Hepatocyte (in vitro differentiated cells): ENCODE data around the gene OBP2A.

ENCODE experiments used
- CTCF ChIP-seq: fragments of 200-600 bp; sonication (generic); IDR thresholded peaks from 2 replicates; pipeline ENCODE4 v1.5.1; 2016; ENCODE audit warnings: antibody characterized with exemption, mild to moderate bottlenecking; ENCODE audit not compliant: poor library complexity
- EZH2 ChIP-seq: fragments of 200-600 bp; sonication (generic); IDR thresholded peaks from 2 replicates; pipeline ENCODE4 v1.6.1; 2016; ENCODE audit warnings: antibody characterized with exemption, mild to moderate bottlenecking, borderline replicate concordance

GRCh38 chr9:135544981-135545635 lies 818 bp upstream of the OBP2A start:
- TF ChIP-seq CTCF (no peak), EZH2 (no peak)
